ENCODE results near the gene ADAM11. TPM values are rescaled to one million over a fixed set of nuclear protein-coding genes. Genes with fewer than 3 reads are reported as not detected.
"Not testable (repeated sequence)": the region's sequence is repeated elsewhere in the genome, so short reads cannot be mapped to it uniquely, and the experiment has no call there.

The ADAM11 gene
- total and polyA plus RNA-seq, 9 of the 15 experiments (the other 6 are each of a cell fraction or from before 2014, with no cell fraction given) = 0.01 to 0.31 (median 0.14) TPM; not detected in 2

DNA sequence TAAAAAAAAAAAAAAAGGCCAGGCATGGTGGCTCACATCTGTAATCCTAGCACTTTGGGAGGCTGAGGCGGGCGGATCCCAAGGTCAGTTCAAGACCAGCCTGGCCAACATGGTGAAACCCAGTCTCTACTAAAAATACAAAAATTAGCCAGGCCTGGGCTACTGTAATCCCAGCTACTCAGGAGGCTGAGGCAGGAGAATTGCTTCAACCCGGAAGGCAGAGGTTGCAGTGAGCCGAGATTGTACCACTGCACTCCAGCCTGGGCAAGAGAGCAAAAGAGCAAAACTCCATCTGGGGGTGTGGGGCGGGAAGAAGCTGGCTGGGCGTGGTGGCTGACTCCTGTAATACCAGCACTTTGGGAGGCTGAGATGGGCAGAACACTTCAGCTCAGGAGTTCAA, 59.7 kb downstream of the ADAM11 start:
- H3K4me1 ChIP-seq (replicated peaks in 1 of 2; ENCODE audit: control insufficient read depth in 2 of 2, insufficient read depth in 2 of 2, low read length in 2 of 2); H3K27ac ChIP-seq (ENCODE audit: extremely low read depth, low read depth, low read length); CTCF ChIA-PET (ENCODE audit: low intra/inter-chr PET ratio); FAIRE-seq; BruUV-seq (replicated peaks); H3K9ac ChIP-seq (ENCODE audit: insufficient read depth in 1 of 2, low read depth in 2 of 2, low read length in 2 of 2); H3K79me2 ChIP-seq (ENCODE audit: control insufficient read depth, insufficient read depth, low read length); H2AFZ ChIP-seq (ENCODE audit: low read depth, low read length); DNase-seq (ENCODE audit: extremely low read depth in 1 of 4, low spot score in 3 of 4); H3K36me3 ChIP-seq (ENCODE audit: control insufficient read depth, insufficient read depth, low read length); POLR2A ChIA-PET; intact Hi-C loops (cut with micrococcal nuclease); H3K9me1 ChIP-seq (ENCODE audit: control insufficient read depth, insufficient read depth, low read length); H3K4me3 ChIP-seq; H3K9me3 ChIP-seq (replicated peaks; ENCODE audit: control insufficient read depth, insufficient read depth, low read depth, low read length); in situ Hi-C loops (cut with MboI); ATAC-seq; H3K4me2 ChIP-seq (ENCODE audit: insufficient read depth, low read length); H4K20me1 ChIP-seq (replicated peaks; ENCODE audit: control insufficient read depth, insufficient read depth, low read length): not testable (repeated sequence)
- TF ChIP-seq CBX2 (IDR thresholded peaks at IDR 0.05; ENCODE audit: insufficient read depth, low read length, poor library complexity, severe bottlenecking) = peak; percentile 10
- WGBS (ENCODE audit: insufficient coverage, low coverage, missing lambda C conversion rate) = 11% methylated on average over 6 of the region's 6 CpGs
- H3K27me3 ChIP-seq (ENCODE audit: control insufficient read depth in 2 of 2, insufficient read depth in 2 of 2, low read length in 2 of 2) = peaks cover 21 to 37% of the 10 kb centered on the region in 2 experiments; a peak in 4 of 5 replicates

DNA sequence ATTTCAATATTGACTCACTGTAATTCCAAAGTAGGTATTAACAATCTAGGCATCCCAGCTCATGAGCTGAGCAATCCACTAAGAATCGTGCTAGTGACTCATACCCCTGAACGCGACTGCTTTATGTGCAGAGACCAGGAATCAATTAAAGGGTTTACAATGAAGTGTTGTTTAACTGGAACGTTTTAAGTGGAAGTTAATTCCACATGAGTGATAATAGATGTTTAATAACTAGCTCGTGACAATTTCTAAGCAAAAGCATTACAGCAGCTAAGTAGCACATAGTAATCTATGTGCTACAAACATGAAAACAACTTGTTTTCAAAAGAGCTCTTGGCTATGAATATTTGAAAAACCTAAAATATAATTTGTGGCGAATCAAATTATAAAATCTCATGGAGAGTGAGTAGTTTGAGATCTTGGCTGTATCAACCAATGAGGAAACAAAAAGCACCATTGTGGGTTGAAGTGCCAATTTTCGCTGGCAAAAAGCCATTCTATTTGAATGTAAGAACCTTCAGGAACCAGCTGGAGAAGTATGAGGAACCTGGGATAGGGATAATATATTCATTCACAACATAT, 61.9 kb downstream of the ADAM11 start:
- no peak overlapping the region for H3K4me2 ChIP-seq (ENCODE audit: insufficient read depth, low read length)
- H3K4me3 ChIP-seq = no peak overlapping the region
- no peaks in the 10 kb centered on the region for H3K36me3 ChIP-seq (ENCODE audit: control insufficient read depth, insufficient read depth, low read length)
- intact Hi-C loops (cut with micrococcal nuclease) = no loop called here
- CTCF ChIA-PET (ENCODE audit: low intra/inter-chr PET ratio) = no interaction called here
- in situ Hi-C loops (cut with MboI) = no loop called here
- no peak overlapping the region for H3K9ac ChIP-seq (ENCODE audit: insufficient read depth in 1 of 2, low read depth in 2 of 2, low read length in 2 of 2)
- POLR2A ChIA-PET = interaction anchor here (0.6 to 1.6 kb wide), 5 partner anchors 10 to 57 kb away, joined by 3 to 6 read pairs (median 4); no protein-coding TSS in a partner anchor
- peaks cover 14 to 32% of the 10 kb centered on the region in 2 experiments; a peak in 4 of 5 replicates for H3K27me3 ChIP-seq (ENCODE audit: control insufficient read depth in 2 of 2, insufficient read depth in 2 of 2, low read length in 2 of 2)
- WGBS (ENCODE audit: insufficient coverage, low coverage, missing lambda C conversion rate) = 2% methylated on average over 7 of the region's 7 CpGs
- H3K79me2 ChIP-seq (ENCODE audit: control insufficient read depth, insufficient read depth, low read length) = no peaks in the 10 kb centered on the region
- H3K9me1 ChIP-seq (ENCODE audit: control insufficient read depth, insufficient read depth, low read length) = no peaks in the 10 kb centered on the region
- no peak for DNase-seq (ENCODE audit: extremely low read depth in 1 of 4, low spot score in 3 of 4)
- BruUV-seq (replicated peaks) = no TSS peak
- no peaks in the 10 kb centered on the region for H4K20me1 ChIP-seq (replicated peaks; ENCODE audit: control insufficient read depth, insufficient read depth, low read length)
- no peak overlapping the region for H3K27ac ChIP-seq (ENCODE audit: extremely low read depth, low read depth, low read length)
- ATAC-seq = no peak
- no peaks in the 10 kb centered on the region for H3K9me3 ChIP-seq (replicated peaks; ENCODE audit: control insufficient read depth, insufficient read depth, low read depth, low read length)
- no peak for FAIRE-seq
- H3K4me1 ChIP-seq (replicated peaks in 1 of 2; ENCODE audit: control insufficient read depth in 2 of 2, insufficient read depth in 2 of 2, low read length in 2 of 2) = no peaks in the 10 kb centered on the region; a peak in 1 of 5 replicates
- H2AFZ ChIP-seq (ENCODE audit: low read depth, low read length) = no peak overlapping the region
- TF ChIP-seq, protein P1, sequence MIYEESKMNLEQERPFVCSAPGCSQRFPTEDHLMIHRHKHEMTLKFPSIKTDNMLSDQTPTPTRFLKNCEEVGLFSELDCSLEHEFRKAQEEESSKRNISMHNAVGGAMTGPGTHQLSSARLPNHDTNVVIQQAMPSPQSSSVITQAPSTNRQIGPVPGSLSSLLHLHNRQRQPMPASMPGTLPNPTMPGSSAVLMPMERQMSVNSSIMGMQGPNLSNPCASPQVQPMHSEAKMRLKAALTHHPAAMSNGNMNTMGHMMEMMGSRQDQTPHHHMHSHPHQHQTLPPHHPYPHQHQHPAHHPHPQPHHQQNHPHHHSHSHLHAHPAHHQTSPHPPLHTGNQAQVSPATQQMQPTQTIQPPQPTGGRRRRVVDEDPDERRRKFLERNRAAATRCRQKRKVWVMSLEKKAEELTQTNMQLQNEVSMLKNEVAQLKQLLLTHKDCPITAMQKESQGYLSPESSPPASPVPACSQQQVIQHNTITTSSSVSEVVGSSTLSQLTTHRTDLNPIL (CRISPR knock-in tag; IDR thresholded peaks at IDR 0.05) = no peak
- TF ChIP-seq BRD4 (IDR thresholded peaks at IDR 0.05) = no peak
- TF ChIP-seq, protein P2, sequence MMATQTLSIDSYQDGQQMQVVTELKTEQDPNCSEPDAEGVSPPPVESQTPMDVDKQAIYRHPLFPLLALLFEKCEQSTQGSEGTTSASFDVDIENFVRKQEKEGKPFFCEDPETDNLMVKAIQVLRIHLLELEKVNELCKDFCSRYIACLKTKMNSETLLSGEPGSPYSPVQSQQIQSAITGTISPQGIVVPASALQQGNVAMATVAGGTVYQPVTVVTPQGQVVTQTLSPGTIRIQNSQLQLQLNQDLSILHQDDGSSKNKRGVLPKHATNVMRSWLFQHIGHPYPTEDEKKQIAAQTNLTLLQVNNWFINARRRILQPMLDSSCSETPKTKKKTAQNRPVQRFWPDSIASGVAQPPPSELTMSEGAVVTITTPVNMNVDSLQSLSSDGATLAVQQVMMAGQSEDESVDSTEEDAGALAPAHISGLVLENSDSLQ (IDR thresholded peaks at IDR 0.05) = no peak
- TF ChIP-seq HMG20A (CRISPR knock-in tag; conservative IDR thresholded peaks at IDR 0.05) = no peak
- peak; percentile 37; the same call in 1 of the 2 replicates for TF ChIP-seq FOSL1 (tag; conservative IDR thresholded peaks at IDR 0.05)
- no peak for TF ChIP-seq ILK (tag; IDR thresholded peaks at IDR 0.05; ENCODE audit: borderline replicate concordance, low read depth)
- TF ChIP-seq MTA2 (IDR thresholded peaks at IDR 0.05; ENCODE audit: low read depth) = no peak
- no peak for TF ChIP-seq RFX5 (IDR thresholded peaks at IDR 0.05; ENCODE audit: low read depth, low read length)
- no peak for TF ChIP-seq RBM14 (IDR thresholded peaks at IDR 0.05; ENCODE audit: borderline replicate concordance, insufficient read depth, low read depth, low read length)
- no peak for TF ChIP-seq ZNF174 (CRISPR knock-in tag; IDR thresholded peaks at IDR 0.05)
- TF ChIP-seq MECOM (CRISPR knock-in tag; IDR thresholded peaks at IDR 0.05) = no peak
- TF ChIP-seq ZBTB17 (CRISPR knock-in tag; IDR thresholded peaks at IDR 0.05) = no peak
- TF ChIP-seq HNRNPK (IDR thresholded peaks at IDR 0.05; ENCODE audit: low read depth, low read length, poor library complexity, severe bottlenecking) = no peak
